K562 treated with DMSO at 1 percent for 48 hours (cell line): ENCODE measurements around the gene TDRD7. TPM values are rescaled to one million over a fixed set of nuclear protein-coding genes. Genes with fewer than 3 reads are reported as not detected.

ENCODE experiments used
- total RNA-seq: library from RNA; unstranded; fragments of 300-600 nt; gene quantifications from 2 replicates; pipeline ENCODE4 v1.2.3, GENCODE V29; 2022; ENCODE audit warnings: low replicate concordance; ENCODE audit errors: extremely low read depth

The TDRD7 gene, protein sequence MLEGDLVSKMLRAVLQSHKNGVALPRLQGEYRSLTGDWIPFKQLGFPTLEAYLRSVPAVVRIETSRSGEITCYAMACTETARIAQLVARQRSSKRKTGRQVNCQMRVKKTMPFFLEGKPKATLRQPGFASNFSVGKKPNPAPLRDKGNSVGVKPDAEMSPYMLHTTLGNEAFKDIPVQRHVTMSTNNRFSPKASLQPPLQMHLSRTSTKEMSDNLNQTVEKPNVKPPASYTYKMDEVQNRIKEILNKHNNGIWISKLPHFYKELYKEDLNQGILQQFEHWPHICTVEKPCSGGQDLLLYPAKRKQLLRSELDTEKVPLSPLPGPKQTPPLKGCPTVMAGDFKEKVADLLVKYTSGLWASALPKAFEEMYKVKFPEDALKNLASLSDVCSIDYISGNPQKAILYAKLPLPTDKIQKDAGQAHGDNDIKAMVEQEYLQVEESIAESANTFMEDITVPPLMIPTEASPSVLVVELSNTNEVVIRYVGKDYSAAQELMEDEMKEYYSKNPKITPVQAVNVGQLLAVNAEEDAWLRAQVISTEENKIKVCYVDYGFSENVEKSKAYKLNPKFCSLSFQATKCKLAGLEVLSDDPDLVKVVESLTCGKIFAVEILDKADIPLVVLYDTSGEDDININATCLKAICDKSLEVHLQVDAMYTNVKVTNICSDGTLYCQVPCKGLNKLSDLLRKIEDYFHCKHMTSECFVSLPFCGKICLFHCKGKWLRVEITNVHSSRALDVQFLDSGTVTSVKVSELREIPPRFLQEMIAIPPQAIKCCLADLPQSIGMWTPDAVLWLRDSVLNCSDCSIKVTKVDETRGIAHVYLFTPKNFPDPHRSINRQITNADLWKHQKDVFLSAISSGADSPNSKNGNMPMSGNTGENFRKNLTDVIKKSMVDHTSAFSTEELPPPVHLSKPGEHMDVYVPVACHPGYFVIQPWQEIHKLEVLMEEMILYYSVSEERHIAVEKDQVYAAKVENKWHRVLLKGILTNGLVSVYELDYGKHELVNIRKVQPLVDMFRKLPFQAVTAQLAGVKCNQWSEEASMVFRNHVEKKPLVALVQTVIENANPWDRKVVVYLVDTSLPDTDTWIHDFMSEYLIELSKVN
- total RNA-seq = not detected in 2 replicates

DNA sequence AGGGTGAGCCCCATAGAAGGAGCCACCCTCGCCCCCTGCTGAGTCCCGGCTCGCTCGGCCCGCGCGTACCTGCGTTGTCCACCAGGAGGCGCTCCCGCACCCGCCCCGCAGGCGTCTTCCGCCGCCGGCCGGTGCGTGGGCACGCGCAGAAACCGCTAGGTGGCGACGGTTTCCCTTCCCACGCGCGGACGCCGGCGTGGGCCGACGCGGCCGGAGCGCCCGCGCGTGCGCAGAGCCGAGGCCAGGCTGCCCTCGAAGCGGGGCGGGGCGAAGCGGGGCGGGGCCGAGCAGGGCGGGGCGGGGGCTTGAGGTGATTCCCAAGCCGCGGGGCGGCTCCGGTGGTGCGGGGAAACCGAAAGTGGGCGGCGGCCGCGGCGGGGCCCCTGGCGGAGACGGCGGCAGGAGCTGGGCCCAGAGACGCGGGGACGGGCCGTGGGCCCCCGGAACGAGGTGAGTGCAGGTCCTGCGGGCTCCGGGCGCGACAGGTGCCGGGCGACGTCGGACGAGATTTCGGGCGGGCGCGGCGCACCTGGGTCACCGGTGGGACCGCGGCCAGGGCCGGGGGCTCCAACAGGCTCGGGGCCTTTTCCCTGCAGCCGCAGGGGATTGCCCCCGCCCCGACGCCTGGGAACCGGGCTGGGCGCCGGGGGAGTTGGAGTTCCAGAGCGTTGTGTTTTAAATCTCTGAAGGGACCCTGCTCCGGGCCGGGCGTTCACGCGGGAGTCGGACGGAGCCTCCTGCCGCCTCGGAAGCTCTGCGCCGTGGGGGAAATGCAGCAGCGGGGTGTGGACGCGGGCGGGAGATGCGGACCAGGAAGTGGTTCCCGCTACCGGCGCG is at the start of gene TDRD7:
Gene TDRD7, plus strand, starts transcription at position 308 of the 837 bp plus-strand sequence. CDS start 16,370 bp downstream, outside the sequence.

DNA sequence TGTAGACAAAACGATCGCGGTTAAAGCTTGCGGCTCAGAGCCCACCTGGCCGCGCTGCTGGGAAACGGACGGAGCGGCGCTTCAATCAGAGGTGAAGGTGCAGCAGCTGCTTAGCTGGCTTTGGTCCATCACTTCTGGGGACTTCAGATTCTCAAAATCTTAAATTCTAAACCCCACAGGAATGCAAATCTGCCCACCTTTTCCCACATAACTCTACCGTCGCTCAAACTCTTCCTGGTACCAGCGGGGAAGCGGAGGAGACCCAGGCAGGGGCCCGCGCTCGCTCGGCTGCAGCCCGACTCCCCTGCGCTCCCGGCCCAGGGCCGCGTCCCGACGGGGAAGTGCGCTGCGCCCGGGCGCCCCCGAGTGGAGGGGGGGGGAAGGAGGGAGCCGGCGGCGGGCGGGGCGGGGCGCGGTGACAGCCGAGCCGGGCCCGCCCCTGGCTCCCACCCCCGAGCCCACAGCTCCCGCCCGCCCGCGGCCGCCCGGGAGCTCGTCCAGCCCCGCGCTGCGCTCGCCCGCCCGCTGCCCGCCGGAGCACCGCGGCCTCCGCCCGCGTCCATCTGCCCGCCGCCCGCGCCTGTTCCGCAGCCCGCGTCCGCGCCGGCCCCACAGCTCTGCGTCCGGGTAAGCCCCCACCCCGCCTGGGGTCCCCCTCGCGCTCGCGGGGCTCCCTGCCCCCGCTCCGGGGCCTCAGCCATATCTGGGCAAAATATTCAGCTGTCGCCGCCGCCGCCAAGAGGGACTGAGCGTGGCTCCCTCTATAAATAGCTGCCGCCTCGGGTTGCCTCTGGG is 89.5 kb downstream of the TDRD7 start, which contains the start of gene TMOD1:
Gene TMOD1, plus strand, starts transcription at position 490 of the 795 bp plus-strand sequence. CDS start 22,523 bp downstream, outside the sequence.

Other genes starting within 250 kb of the TDRD7 start
- gene CCDC180, start 104.4 kb upstream of the TDRD7 start, total RNA-seq = not detected in 2 replicates
- gene TMOD1, start 89.6 kb downstream of the TDRD7 start, total RNA-seq = not detected in 2 replicates
- not detected in 2 replicates for gene TSTD2, start 221.3 kb downstream of the TDRD7 start, total RNA-seq
- gene NCBP1, start 221.7 kb downstream of the TDRD7 start, total RNA-seq = not detected in 2 replicates